Epidermal melanocyte (primary cell): ENCODE results near the gene ZSWIM4.
"Not testable (repeated sequence)": the region's sequence is repeated elsewhere in the genome, so short reads cannot be mapped to it uniquely, and the experiment has no call there.

Source experiments
- DNase-seq: peaks from one replicate; pipeline ENCODE4 v3.0.0; 2011; ENCODE audit warnings: low spot score; ENCODE audit not compliant: insufficient read length

ZSWIM4 gene

DNA sequence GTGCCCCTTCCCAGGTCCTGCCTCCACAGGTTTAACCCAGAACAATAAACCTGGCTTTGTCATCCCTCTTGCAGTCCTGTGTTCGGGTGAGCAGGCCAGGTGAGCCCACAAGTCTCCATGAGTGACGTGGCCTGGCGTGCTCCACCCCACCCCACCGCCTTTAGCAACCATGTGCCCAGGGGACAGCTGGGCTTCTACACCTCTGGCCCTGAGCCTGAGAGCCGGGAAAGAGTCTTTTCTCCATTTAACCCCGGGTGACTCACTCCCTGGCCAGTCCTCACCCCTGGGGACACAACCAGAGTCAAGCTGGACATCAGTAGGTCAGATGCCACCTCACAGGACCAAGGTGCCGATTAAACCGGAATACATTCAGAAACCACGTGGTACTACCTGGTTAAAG, 16.8 kb upstream of the ZSWIM4 start:
- DNase-seq = no peak

- no peak for DNase-seq
These were observed 16.4 kb upstream of the ZSWIM4 start for GRCh38 chr19:13778847-13779246.

GRCh38 chr19:13779794-13780193, 15.4 kb upstream of the ZSWIM4 start:
- DNase-seq = not testable (repeated sequence)

- peak; percentile 93 for DNase-seq
These were observed 13.7 kb upstream of the ZSWIM4 start for GRCh38 chr19:13781547-13781946.

DNA sequence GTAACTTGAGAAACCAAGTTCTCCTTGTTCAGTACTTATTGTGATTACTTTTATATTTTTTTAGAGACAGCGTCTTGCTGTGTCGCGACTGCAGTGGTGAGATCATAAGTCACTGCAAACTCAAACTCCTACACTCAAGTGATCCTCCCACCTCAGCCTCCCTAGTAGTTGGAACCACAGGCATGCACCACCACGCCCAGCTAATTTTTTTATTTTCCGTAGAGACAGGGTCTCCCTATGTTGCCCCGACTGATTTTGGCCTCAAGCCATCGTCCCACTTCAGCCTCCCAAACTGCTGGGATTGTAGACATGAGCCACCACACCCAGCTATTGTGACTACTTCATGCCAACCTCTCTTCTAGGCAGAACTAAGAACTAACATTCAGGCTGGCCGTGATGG, 12.7 kb upstream of the ZSWIM4 start:
- no peak for DNase-seq

DNA sequence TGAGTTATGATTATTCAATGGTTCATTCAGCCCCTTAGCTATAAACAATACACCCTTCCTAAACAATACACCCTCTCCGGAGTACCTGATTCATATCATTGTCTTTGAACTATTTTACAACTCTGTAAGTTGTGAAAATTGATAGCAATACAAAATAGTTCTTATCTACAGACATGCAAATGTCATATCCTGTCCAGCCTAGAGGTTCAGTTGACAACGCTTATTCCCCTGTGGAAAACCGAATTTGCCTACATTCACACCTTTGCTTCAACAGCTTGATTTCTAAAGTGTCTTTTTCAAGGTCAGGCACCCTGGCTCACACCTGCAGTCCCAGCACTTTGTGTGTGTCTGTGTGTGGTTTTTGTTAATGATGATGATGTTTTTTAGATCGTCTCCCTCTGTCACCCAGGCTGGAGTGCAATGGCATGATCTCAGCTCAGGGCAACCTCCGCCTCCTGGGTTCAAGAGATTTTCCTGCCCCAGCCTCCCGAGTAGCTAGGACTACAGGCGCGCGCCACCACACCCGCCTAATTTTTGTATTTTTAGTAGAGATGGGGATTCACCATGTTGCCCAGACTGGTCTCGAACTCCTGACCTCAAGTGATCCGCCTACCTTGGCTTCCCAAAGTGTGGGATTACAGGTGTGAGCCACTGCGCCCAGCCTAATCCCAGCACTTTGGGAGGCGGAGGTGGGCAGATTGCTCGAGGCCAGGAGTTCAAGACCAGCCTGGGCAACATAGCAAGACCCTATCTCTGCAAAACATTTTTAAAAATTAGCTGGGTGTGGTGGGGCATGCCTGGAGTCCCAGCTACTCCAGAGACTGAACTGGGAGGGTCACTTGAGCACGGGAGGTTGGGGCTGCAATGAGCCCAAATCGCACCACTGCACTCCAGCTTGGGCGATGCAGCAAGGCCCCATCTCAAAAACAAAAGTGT, 11.4 kb upstream of the ZSWIM4 start:
- DNase-seq = no peak

DNA sequence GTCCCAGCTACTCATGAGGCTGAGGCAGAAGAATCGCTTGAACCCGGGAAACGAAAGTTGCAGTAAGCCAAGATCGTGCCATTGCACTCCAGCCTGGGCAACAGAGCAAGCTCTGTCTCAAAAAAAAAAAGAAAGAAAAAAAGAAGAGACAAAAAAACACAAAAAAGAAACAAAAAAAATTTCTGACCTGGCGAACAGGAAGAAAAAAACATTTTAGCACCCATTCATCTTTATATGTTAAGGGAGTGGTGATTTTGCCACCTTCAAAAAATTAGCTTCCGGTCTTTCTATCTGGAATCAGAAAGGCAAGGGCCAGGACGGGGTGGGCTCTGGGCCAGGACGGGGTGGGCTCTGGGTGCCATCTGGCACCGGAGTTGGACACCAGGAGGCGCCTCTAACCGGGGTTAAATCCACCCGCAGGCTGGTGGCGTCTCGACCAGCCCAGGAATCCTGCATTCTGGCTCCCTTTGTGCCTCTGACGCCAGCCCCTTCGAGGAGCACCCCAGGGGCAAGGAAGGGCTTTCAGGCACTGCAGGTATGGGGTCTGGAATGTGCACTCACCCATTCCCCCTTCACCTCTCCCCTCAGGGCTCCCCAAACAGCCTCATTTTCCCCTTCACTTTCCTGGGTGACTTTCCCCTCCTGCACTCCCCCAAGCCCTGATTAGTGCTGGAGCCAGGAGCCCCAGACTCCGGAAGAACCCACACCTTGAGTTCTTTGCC, 10.4 kb upstream of the ZSWIM4 start:
- DNase-seq = peak; percentile 27

GRCh38 chr19:13788991-13789390, 6.3 kb upstream of the ZSWIM4 start:
- no peak for DNase-seq

GRCh38 chr19:13790354-13790753, 4.9 kb upstream of the ZSWIM4 start:
- DNase-seq = no peak

- not testable (repeated sequence) for DNase-seq
These were observed 1.9 kb upstream of the ZSWIM4 start for GRCh38 chr19:13793317-13793716.

GRCh38 chr19:13794398-13794756, 866 bp upstream of the ZSWIM4 start:
- no peak for DNase-seq

DNA sequence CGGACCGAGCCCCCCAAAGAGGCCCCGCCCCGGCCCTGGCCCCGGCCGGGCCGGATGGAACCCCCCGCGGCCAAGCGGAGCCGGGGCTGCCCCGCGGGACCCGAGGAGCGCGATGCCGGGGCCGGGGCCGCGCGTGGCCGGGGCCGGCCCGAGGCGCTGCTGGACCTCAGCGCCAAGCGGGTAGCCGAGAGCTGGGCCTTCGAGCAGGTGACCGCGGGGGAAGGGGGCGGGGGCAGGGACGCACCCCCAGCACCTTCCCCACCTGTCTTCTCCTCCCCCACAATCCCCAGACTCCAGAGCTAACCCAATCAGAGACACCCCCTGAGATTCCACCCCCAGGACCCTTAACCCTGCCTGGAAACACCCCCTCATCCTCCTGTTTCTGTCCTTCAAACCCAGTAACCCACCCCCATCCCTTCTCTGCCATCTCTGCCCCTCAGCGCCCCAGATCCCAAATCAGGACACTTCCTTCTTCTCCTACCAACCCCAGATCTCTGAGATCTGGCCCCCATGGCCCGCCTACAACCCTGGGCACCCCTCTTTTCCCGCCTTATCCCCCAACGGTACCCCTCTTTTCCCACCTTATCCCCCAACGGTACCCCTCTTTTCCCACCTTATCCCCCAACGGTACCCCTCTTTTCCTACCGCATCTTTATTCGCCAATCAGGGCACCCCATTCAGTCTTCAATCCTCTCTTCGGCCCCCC, 505 bp downstream of the ZSWIM4 start:
- no peak for DNase-seq

DNA sequence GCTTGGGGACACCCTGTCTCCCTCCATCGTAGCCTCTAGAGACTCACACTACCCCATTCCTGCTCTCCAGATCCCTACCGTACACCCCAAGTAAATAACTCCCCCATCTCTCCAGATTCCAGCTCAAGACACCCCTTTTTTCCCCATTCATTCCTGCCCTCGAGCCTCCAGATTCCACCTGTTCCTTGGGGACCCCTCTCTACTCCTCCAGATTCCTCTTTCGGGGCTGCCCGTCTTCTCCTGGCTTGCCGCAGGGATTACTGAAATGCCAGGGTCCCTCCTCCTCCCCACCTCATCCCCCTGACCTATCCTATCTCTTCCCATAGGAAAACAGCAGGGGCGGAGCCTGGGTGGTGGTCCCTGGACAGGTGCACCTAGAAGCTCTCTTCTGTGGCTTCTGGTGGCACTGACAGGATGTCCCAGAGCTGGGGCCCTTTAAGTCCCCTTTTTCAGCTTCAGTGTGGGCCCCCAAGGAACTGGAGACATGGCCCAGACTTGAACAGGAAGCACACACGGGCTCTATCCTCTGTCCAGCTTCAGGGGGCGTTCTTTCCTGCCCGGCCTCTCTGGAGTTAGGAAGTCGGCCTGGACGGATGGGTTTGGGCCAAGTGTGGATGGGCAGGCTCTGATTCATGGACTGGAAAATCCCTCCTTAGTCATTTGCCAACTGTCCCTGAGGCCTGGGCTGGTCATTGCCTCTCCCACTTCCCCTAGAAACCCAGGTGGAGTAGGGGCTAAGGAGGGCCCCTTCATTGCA, 1.2 kb downstream of the ZSWIM4 start:
- peak; percentile 71 for DNase-seq

- no peak for DNase-seq
These were observed 1.8 kb downstream of the ZSWIM4 start for GRCh38 chr19:13797058-13797440.

DNA sequence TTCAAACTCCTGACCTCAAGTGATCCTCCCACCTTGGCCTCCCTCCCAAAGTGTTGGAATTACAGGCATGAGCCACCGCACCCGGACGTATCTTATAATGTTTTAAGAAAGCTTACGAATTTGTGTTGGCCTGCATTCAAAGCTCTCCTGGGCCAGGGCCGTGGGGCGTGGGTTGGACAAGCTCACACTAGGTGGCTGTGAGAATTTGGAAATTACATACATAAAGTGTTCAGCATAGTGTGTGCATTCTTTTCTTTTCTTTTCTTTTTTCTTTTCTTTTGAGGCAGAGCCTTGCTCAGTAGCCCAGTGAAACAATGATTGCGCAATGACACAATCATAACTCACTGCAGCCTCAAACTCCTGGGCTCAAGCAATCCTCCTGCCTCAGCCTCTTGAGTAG, 2.6 kb downstream of the ZSWIM4 start:
- no peak for DNase-seq

DNA sequence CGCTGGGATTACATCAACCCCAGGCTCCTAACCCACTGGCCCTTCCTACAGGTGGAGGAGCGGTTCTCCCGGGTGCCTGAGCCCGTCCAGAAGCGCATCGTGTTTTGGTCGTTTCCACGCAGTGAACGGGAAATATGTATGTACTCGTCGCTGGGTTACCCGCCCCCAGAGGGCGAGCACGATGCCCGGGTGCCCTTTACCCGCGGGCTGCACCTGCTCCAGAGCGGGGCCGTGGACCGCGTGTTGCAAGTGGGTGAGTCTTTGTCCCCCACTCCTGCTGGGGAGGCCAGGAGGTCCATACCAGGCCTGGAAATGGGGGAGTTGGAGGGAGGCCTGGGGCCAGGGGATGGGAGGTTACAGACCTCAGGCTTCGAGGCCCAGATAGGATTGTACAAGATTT, 4.4 kb downstream of the ZSWIM4 start:
- no peak for DNase-seq

GRCh38 chr19:13803038-13803437, 7.8 kb downstream of the ZSWIM4 start:
- no peak for DNase-seq

DNA sequence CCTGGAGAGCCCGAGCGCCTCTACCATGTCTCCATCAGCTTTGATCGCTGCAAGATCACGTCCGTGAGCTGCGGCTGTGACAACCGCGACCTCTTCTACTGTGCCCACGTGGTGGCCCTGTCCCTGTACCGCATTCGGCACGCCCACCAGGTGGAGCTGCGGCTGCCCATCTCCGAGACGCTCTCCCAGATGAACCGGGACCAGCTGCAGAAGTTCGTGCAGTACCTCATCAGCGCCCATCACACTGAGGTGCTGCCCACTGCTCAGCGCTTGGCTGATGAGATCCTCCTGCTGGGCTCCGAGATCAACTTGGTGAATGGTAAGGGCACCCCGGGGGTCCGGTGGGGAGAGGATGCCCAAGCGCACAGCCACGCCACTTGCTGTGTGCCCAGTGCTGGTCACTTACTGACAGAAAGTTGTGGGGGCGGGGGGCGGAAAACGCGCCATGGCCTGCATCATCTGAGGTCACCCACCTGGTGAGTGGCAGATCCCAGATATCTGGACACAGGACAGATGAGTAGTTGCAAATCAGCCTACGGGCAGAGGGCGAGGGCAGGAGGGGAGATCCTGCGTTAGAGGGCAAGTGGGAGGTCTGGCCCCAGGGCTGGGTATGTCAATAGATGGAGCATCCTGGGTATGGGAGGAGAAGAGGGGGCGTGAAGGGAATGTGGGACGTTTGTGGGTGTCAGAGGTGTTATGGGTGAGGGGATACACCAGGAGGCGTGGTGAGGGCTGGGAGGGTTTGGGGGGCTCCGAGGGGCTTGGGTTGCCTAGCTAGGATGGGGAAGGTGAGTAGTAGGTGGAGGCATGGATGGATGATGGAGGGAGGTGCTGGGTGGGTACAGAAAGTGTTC, 9.8 kb downstream of the ZSWIM4 start:
- DNase-seq = no peak

DNA sequence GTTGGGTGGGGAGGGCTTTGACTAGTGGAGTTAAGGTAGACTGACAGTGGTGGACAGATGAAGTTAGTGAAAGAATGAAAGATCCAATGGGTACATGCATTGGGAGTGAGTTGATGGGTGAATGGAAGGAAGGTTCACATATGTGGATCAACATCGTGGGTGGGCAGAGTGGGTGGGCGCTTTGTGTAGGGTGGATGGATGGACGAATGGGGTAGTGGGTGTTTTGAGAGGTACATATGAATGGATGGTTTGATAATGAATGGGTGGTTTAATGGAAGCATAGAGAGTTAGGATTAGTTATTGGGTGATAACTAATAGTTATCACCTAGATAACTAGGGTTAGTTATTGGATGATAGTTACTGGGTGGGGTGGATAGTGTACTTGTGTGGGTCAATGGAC, 11.5 kb downstream of the ZSWIM4 start:
- DNase-seq = no peak

DNA sequence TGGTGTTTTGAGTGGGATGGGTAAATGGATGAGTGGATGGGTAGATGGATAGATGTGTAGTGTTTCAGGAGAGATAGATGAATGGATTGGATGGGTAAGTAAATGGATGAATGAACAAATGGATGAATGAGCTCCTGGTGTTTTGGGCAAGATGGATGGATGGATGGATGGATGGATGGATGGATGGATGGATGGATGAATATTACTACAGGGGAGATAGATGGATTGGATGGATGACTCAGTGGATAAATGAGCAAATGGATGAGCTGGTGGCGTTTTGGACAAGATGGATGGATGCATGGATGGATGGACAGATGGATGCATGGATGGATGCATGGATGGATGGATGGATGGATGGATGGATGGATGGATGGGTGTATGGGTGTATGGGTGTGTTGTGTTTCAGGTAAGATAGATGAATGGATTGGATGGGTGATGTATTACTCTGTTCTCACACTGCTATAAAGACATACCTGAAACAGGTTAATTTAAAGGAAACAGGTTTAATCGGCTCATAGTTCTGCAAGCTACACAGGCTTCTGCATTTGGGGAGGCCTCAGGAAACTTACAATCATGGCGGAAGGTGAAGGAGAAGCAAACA, 12.3 kb downstream of the ZSWIM4 start:
- DNase-seq = no peak
